Activated T-helper 2 cell treated with anti-CD3 and anti-CD28 coated beads, Interferon-gamma antibody, Interleukin-2, Interleukin-4, amounts not matched to agents 10 μg/mL and 5 μg/mL and 100 μg/mL, durations not matched to agents 14 hours and 24 hours and 36 hours (primary cell): ENCODE results near the gene FCN2. TPM values are rescaled to one million over a fixed set of nuclear protein-coding genes. Genes with fewer than 3 reads are reported as not detected.

Experiments
- DNase-seq: peaks from one replicate; pipeline ENCODE4 v3.0.0; 2021; ENCODE audit warnings: low spot score
- H3K27ac Mint-ChIP-seq: one replicate; pipeline ENCODE4 v1.8.0; 2021; ENCODE audit warnings: mixed read lengths
- H3K27me3 Mint-ChIP-seq: one replicate; pipeline ENCODE4 v1.8.0; 2021; ENCODE audit warnings: low read depth, mixed read lengths
- H3K36me3 Mint-ChIP-seq: one replicate; pipeline ENCODE4 v1.8.0; 2021; ENCODE audit warnings: low read depth, mixed read lengths
- H3K4me1 Mint-ChIP-seq: one replicate; pipeline ENCODE4 v1.8.0; 2021; ENCODE audit warnings: low read depth, mixed read lengths
- H3K4me3 Mint-ChIP-seq: one replicate; pipeline ENCODE4 v1.8.0; 2021; ENCODE audit warnings: low read depth, mild to moderate bottlenecking, moderate library complexity, mixed read lengths
- H3K9me3 Mint-ChIP-seq: one replicate; pipeline ENCODE4 v1.8.0; 2021; ENCODE audit warnings: mixed read lengths
- intact Hi-C: fragments of 100-400 bp; cut with micrococcal nuclease; formaldehyde crosslinking; loops from one replicate; pipeline ENCODE4 v1.15.1; 2023
- total RNA-seq: library from RNA; stranded (reverse); gene quantifications from 2 replicates; pipeline ENCODE4 v1.2.3, GENCODE V29; 2022

The FCN2 gene
- total RNA-seq, 1 donor from 2014 or later, result not detected

DNA sequence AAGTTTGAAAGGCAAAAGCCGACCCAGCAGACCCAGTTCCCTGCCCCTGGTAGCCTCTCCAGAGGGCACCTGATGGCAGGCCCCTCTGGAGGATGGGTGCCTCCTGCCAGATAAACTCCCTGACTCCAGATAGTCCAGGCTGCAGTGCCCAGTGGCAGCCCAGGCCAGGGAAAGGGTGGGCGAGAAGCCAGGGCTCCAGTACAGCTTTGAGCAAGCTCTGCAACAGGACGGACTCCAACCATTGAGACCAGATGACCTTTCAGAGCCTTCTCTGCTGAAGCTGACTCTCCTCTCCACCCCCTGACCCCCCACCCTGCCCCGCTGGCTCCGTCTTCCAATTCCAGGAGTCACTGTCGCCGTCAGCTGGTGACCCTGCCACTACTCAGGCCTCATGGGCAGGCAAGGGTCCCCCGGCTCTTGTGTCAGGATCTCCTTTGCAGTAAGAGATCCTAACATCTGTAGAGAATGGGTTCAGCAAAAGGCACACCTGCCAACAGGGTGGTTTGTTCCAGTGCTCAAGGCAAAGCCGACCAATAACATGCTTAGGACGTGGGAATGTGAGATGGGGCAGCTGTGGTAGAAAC is 52.6 kb downstream of the FCN2 start:
- Mint-ChIP-seq H3K4me3 (no peak overlapping the region), H3K27me3 (peaks cover 2% of the 10 kb centered on the region), H3K27ac (no peak overlapping the region), H3K4me1 (no peaks in the 10 kb centered on the region), H3K36me3 (no peaks in the 10 kb centered on the region), H3K9me3 (no peaks in the 10 kb centered on the region)
- no peak for DNase-seq
- intact Hi-C loops, result no loop called here

DNA sequence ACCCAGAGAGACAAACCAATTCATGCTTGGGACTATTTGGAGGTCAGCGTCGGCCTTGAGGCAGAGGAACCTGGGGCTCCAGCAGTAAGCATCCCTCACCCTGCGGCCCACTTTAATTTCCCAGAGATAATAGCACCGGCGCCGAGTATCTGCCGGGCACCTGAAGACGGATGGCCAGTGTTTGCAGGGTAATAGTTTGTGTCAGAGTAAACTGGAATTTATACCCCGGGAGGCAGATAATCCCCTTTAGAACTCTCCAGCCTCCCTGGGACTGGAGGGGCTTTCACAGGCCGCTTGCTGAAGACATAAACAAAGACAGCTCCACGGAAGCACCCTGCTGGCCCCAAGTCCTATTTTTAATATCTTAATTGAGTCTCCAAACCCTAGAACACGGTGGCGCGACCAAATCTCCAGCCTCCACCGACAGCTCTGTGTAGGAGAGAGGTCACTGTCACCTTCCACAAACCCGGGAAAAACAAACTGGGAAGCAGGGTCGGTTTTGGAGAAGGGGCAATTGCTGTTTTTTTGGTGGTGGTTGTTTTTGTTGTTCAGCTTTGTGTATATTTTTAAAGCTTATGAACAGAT is 54.5 kb downstream of the FCN2 start:
- Mint-ChIP-seq H3K27me3 (peaks cover 2% of the 10 kb centered on the region), H3K36me3 (no peaks in the 10 kb centered on the region), H3K4me1 (no peaks in the 10 kb centered on the region), H3K9me3 (no peaks in the 10 kb centered on the region), H3K27ac (no peak overlapping the region), H3K4me3 (no peak overlapping the region)
- intact Hi-C loops, result no loop called here
- no peak for DNase-seq

- H3K27me3 Mint-ChIP-seq, result no peaks in the 10 kb centered on the region
- no peak overlapping the region for H3K4me3 Mint-ChIP-seq
- H3K27ac Mint-ChIP-seq, result no peak overlapping the region
- H3K4me1 Mint-ChIP-seq, result no peaks in the 10 kb centered on the region
- H3K36me3 Mint-ChIP-seq, result no peaks in the 10 kb centered on the region
- no peaks in the 10 kb centered on the region for H3K9me3 Mint-ChIP-seq
- intact Hi-C loops, result no loop called here
- no peak for DNase-seq
Observed at GRCh38 chr9:134935701-134936345, 55.2 kb downstream of the FCN2 start.

DNA sequence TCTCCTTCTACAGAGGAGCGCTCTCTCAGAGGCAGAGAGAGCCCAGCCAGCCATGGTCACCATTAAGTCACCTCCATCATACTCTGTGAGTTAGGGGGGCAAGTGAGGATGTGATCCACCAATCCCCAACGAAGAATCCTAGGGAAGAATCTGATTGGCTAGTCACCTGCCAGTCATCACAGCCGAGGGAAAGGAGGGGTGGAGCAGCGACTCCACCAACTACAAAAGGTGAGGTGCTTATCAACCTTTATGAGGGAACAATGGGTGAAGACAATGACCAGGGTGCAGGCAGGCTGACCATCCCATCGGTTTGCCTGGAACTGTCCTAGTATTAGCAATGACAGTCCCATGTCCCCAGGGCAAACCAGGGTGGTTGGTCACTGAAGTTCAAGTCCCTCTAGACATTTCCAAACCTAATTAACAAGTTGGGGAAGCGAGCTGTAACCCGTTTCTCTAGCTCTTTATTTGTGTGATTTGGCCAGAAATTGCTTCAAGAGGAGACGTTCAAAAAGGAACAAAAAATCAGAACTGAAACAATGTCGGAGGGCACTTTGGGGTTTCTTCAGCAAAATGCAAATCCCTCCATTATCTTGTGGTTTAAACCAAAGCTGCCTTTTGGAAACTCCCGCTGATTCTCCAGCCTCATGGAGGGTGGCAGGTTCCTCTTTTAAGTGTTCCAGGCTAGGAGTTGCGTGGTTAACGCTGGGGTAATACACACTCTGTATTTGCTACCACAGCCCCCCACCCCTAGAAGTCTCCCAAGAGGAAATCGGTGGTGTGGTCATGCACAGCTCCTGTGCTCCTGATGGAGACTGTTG is 55.9 kb downstream of the FCN2 start:
- no peaks in the 10 kb centered on the region for H3K36me3 Mint-ChIP-seq
- no peak overlapping the region for H3K27ac Mint-ChIP-seq
- no peak overlapping the region for H3K4me3 Mint-ChIP-seq
- no peaks in the 10 kb centered on the region for H3K9me3 Mint-ChIP-seq
- H3K27me3 Mint-ChIP-seq, result no peaks in the 10 kb centered on the region
- intact Hi-C loops, result no loop called here
- no peaks in the 10 kb centered on the region for H3K4me1 Mint-ChIP-seq
- DNase-seq, result no peak

Other genes starting within 250 kb of the FCN2 start
- gene COL5A1, start 239.0 kb upstream of the FCN2 start, total RNA-seq, result 0.11 TPM in 1 of 2 replicates, not detected in the other
- gene FCN1, start 37.1 kb downstream of the FCN2 start, total RNA-seq, result not detected in 2 replicates
- 0.28 and 0.37 TPM in 2 replicates for gene OLFM1, start 206.9 kb downstream of the FCN2 start, total RNA-seq